Right atrium auricular region (tissue), 2 donors: ENCODE results near the gene CCDC13. TPM values are rescaled to one million over a fixed set of nuclear protein-coding genes. Genes with fewer than 3 reads are reported as not detected.

Source experiments
- DNase-seq: peaks from one replicate; pipeline ENCODE4 v3.0.0-alpha.2; 2019; ENCODE audit warnings: low spot score
- H3K27ac ChIP-seq, 2 donors: fragments of 200-600 bp; sonication (generic); 1 replicate in 1 of 2; 2 replicates in 1 of 2; pipeline ENCODE4 v1.5.1; 2016 to 2019
- H3K27me3 ChIP-seq, 2 donors: fragments of 200-600 bp; sonication (generic); one replicate each; pipeline versions ENCODE4 v1.5.1 to v1.6.0; 2017 to 2019
- H3K36me3 ChIP-seq: fragments of 200-600 bp; sonication (generic); one replicate; pipeline ENCODE4 v1.5.1; 2016
- H3K4me1 ChIP-seq, 2 donors: fragments of 200-600 bp; sonication (generic); one replicate each; pipeline versions ENCODE4 v1.5.1 to v1.6.0; 2017 to 2019
- H3K4me3 ChIP-seq, 2 donors: fragments of 200-600 bp; sonication (generic); 1 replicate in 1 of 2; 2 replicates in 1 of 2; pipeline ENCODE4 v1.5.1; 2017 to 2019; ENCODE audit warnings: mild to moderate bottlenecking in 1 of 2, moderate library complexity in 1 of 2
- H3K9me3 ChIP-seq, 2 donors: fragments of 200-600 bp; sonication (generic); one replicate each; pipeline ENCODE4 v1.5.1; 2019
- total RNA-seq, 2 donors: library from RNA; depleted of rRNA; stranded (reverse); fragments of >200 nt; gene quantifications; one replicate each; pipeline ENCODE4 v1.1.0, GENCODE V29; 2016
- TF ChIP-seq, protein P1 (sequence below), 2 donors: fragments of 200-600 bp; sonication (generic); IDR thresholded peaks; one replicate each; pipeline ENCODE4 v1.5.1; 2019; ENCODE audit warnings: antibody characterized with exemption in 2 of 2

Gene CCDC13
- total RNA-seq, 2 donors from 2014 or later: 0.35 TPM; not detected in 1

DNA sequence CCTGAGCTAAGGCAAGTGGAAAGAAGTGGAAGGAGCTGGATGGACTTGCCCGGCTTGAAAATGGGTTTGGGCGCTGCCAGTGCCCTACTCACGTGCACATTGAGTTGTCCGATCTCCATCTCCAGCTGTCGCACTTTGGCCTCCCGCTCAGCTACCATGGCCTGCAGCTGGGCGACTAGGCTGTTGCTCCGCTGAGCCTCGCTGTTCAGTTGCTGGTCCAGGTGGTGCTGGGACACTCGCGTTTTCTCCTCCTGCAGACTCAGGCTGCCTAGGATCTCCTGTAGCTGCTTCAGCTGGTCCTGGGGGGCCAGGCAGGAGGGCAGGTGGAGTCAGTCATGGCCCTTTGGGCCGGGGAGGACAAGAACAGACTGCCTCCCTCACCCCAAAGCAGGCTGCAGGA is 37.4 kb downstream of the CCDC13 start:
- no peaks in the 10 kb centered on the region for H3K9me3 ChIP-seq
- H3K36me3 ChIP-seq: no peaks in the 10 kb centered on the region
- DNase-seq: peak; percentile 42
- H3K4me3 ChIP-seq: no peak overlapping the region
- H3K27me3 ChIP-seq: no peaks in the 10 kb centered on the region
- H3K4me1 ChIP-seq: peaks cover 0 to 30% of the 10 kb centered on the region in 2 donors
- TF ChIP-seq, protein P1, sequence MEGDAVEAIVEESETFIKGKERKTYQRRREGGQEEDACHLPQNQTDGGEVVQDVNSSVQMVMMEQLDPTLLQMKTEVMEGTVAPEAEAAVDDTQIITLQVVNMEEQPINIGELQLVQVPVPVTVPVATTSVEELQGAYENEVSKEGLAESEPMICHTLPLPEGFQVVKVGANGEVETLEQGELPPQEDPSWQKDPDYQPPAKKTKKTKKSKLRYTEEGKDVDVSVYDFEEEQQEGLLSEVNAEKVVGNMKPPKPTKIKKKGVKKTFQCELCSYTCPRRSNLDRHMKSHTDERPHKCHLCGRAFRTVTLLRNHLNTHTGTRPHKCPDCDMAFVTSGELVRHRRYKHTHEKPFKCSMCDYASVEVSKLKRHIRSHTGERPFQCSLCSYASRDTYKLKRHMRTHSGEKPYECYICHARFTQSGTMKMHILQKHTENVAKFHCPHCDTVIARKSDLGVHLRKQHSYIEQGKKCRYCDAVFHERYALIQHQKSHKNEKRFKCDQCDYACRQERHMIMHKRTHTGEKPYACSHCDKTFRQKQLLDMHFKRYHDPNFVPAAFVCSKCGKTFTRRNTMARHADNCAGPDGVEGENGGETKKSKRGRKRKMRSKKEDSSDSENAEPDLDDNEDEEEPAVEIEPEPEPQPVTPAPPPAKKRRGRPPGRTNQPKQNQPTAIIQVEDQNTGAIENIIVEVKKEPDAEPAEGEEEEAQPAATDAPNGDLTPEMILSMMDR (IDR thresholded peaks at IDR 0.05): no peak
- peak overlapping the region; percentile 39 to 84 for H3K27ac ChIP-seq

- no peak overlapping the region for H3K4me3 ChIP-seq
- H3K27me3 ChIP-seq: no peaks in the 10 kb centered on the region
- TF ChIP-seq, protein P1 (IDR thresholded peaks at IDR 0.05): no peak
- no peaks in the 10 kb centered on the region for H3K36me3 ChIP-seq
- no peaks in the 10 kb centered on the region for H3K9me3 ChIP-seq
- DNase-seq: peak; percentile 34
- H3K27ac ChIP-seq: peak overlapping the region in 1 of 2 donors; percentile 84
- H3K4me1 ChIP-seq: peaks cover 0 to 30% of the 10 kb centered on the region in 2 donors
These were observed 38.0 kb downstream of the CCDC13 start for GRCh38 chr3:42735019-42735418.

DNA sequence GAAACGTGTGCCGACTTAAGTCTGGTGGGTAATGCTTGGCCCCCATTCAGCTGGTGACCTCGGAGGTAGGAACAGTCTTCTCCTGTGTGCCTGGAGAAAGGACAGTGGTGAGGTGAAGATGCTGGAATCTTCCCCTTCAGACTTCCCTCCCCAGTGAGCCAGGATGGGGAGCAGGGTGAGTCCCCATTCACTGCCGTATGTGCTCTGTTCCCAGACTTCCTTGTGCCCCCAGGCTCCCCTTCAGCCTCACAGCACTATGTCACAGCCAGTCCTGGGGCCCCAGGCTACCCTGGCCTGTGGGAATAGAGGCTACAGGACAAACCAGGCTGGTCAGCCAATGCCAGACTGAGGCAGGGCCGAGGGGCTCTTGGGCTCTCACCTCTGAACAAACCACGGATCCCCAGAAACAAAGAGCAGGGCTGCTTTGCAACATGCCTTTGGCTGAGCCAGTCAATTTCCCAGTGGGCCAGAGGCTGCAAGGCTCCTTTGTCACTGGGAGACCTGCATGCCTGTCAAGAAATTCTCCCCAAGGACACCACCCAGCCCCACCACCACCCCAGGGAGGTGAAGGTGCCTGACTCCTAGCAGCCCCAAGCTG is 38.7 kb downstream of the CCDC13 start:
- Histone ChIP-seq H3K36me3 (no peaks in the 10 kb centered on the region), H3K4me3 (no peak overlapping the region), H3K9me3 (no peaks in the 10 kb centered on the region), H3K4me1 (peaks cover 0 to 35% of the 10 kb centered on the region in 2 donors), H3K27me3 (no peaks in the 10 kb centered on the region), H3K27ac (peak overlapping the region; percentile 80 to 84)
- peak; percentile 52 for DNase-seq
- TF ChIP-seq, protein P1 (IDR thresholded peaks at IDR 0.05): no peak

GRCh38 chr3:42733501-42734262 is 39.4 kb downstream of the CCDC13 start:
- DNase-seq: peak; percentile 51
- no peaks in the 10 kb centered on the region for H3K9me3 ChIP-seq
- H3K27ac ChIP-seq: peak overlapping the region; percentile 80 to 84

GRCh38 chr3:42732829-42733459 is 40.1 kb downstream of the CCDC13 start:
- Histone ChIP-seq H3K27me3 (no peaks in the 10 kb centered on the region), H3K27ac (peak overlapping the region; percentile 80 to 84), H3K9me3 (no peaks in the 10 kb centered on the region), H3K36me3 (no peaks in the 10 kb centered on the region), H3K4me3 (no peak overlapping the region), H3K4me1 (peaks cover 0 to 35% of the 10 kb centered on the region in 2 donors)
- TF ChIP-seq, protein P1 (IDR thresholded peaks at IDR 0.05): no peak
- DNase-seq: peak; percentile 23

More at GRCh38 chr3:42733501-42734262, 39.4 kb downstream of the CCDC13 start:
- Histone ChIP-seq H3K36me3 (no peaks in the 10 kb centered on the region), H3K4me1 (peaks cover 0 to 32% of the 10 kb centered on the region in 2 donors), H3K4me3 (no peak overlapping the region), H3K27me3 (no peaks in the 10 kb centered on the region)
- TF ChIP-seq, protein P1 (IDR thresholded peaks at IDR 0.05): no peak
